GM21526 (cell line): ENCODE measurements around the gene CDH5.

ENCODE experiments used
- ATAC-seq: cut with Tn5 transposase; IDR thresholded peaks from one replicate; pipeline ENCODE4 v1.9.1; 2021; ENCODE audit warnings: moderate library complexity; ENCODE audit not compliant: unreplicated experiment, low FRiP score

CDH5 gene

DNA sequence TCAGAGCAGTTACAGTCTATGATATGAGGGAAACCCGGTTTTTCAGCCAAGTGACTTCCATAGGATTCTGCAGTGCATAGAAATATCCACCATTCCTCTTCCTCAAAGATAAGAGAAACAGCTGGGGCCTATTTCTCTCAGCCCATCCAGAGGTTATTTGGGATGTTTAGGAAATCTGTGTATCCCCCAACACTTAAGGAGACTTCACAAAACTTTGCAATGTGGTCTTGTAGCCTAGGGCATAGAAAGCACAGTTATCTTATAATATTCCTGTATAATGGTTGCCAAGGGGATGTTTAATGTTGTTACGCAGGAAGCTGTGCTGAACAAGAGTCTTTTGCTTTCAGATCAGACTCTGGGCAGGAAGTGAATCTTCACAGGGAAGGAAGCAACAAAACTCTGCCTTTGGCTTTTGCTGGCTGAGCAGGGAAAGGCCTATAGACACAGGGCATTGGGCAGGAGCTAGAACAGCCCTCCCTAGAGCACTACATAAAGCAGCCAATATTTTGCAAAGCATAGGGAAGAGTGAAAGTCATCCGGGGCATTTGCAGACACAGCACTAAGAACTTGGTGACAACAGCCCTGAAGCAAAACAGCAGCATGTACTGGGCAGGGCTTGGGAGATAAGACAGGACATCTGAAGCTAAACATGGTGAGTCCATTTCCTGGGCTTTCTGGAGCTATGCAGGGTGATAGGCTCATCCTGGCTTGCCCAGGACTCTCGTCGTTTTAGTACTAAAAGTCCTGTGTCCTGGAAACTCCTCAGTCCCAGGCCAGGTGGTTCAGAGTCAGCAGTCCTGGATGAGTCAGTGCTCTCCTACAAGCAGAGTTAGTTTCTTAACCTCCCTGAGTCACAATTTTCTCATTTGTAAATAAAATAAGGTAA is 41.9 kb downstream of the CDH5 start:
- no peak for ATAC-seq

- no peak for ATAC-seq
Observed at GRCh38 chr16:66409156-66409555, 42.7 kb downstream of the CDH5 start.

- no peak for ATAC-seq
Observed at GRCh38 chr16:66412182-66412581, 45.7 kb downstream of the CDH5 start.

DNA sequence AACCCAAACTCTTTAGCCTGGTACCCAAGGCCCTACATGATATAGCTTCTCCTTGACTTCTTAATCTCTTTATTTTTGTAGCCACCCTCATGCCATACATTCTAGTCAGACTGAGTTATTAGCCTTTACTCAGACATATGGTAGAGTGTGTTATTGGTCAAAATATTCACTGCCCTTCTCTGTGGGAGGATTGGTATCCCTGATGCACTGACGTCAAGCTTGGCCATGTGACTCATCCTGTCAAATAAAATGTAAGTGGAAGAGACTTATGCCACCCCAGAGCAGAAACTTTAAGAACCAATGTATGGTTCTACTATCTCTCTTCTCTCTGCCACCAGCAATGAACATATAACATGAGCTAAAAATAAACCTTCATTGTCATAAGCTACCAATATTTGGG is 48.4 kb downstream of the CDH5 start:
- no peak for ATAC-seq

- ATAC-seq = no peak
Observed at GRCh38 chr16:66416136-66416535, 49.6 kb downstream of the CDH5 start.

- no peak for ATAC-seq
Observed at GRCh38 chr16:66416939-66417700, 50.6 kb downstream of the CDH5 start.

DNA sequence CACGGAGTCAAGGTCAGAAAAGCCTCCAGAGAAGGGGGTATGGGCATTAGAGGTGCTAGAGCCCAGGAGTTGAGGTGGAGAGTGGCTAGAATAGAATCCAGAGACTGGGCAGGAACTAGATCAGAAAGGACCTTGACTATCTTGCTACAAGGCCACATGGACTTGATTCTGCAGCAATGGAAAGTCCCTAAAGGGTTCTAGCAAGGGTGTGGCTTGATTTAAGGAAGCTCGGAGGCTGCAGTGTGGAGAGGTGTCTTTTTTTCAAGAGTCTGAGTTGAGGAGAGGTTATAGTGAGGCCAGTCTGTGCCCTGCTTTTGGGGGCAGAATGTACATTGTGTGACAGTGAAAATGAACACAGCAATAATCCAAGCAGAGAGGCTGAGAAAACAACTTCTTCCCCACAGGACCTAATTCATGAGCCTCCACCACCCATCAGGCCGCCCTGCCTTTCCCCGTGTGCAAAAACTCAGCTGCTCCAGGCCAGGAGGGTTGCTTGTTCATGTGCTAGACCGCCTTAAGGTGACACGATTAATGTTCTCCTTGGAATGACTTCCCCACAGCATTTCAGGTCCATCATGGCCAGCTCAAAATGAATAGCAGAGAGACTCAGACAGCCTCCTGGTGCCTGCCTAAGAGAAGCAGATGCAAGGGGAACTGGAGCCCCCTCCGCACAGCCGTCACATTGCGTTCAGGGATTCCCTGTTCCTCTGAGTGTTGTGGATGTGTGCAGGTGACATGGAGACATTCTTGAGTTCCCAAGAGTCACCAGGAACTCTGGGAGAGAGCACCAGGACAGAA is 51.9 kb downstream of the CDH5 start:
- ATAC-seq = no peak

GRCh38 chr16:66419527-66419926 is 53.0 kb downstream of the CDH5 start:
- ATAC-seq = no peak

GRCh38 chr16:66420396-66420795 is 53.9 kb downstream of the CDH5 start:
- no peak for ATAC-seq

- no peak for ATAC-seq
Observed at GRCh38 chr16:66421891-66422290, 55.4 kb downstream of the CDH5 start.

DNA sequence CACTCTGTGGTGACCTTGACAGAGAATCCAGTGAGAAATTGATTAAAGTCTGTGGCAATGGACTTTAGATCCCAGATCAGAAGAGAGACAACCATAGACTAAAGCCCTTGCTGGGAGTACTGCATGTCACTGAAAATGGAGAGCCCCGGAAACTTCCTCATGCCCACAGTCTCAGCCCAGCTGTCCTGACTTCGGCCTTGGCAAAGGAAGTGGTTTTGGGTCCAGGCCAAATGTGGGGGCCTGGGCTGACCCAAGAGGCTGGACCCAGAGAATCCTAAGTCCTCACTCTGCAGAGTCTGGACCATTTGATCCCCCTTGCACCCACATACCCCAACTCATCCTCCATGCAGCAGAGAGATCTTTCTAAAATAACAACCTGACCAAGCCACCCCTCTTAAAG is 55.9 kb downstream of the CDH5 start:
- ATAC-seq = no peak

DNA sequence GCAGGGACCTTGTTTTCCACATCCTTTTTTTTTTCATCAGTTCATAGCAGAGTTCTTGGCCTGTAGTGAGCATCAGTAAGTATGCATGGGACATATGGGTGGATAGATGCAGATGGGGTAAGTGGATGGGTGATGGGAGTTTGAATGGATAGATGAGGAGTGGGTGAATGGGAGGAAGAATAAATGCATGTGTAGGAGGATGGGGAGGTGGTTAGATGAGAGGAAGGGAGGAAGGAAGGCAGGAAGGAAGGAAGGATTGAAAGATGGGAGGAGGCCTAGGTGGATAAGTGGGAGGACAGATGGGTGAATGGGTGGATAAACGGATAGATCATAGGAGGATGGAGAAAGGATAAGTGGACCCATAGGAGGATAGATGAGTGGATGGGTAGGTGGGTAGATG is 56.7 kb downstream of the CDH5 start:
- ATAC-seq = no peak

DNA sequence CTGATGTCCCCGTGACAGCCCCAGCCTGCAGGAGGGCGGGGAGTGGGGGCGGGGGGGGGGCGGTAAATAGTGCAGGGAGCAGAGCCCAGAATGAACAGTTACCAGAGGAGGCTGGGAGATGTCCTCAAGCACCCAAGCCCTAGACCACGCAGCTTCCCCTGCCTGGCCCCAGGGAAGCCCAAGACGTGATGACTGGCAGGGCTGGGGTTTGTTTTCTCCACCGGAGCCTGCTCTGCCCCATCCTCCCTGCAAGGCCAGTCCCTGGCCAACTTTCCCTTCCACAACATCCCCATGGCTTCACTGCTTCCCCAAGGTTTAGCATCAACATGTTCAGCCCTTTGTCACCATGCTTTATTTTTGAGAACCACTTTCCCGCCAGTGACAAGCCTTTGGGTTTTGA is 59.2 kb downstream of the CDH5 start:
- no peak for ATAC-seq

GRCh38 chr16:66426112-66427035 is 59.9 kb downstream of the CDH5 start:
- ATAC-seq = no peak

- ATAC-seq = no peak
Observed at GRCh38 chr16:66427036-66427860, 60.8 kb downstream of the CDH5 start, which contains the start of gene BEAN1. TSS of gene BEAN1 (plus strand) at chr16:66427295. CDS start at chr16:66437677, 10,382 bp downstream.

GRCh38 chr16:66427871-66428681 is 61.6 kb downstream of the CDH5 start:
- no peak for ATAC-seq

DNA sequence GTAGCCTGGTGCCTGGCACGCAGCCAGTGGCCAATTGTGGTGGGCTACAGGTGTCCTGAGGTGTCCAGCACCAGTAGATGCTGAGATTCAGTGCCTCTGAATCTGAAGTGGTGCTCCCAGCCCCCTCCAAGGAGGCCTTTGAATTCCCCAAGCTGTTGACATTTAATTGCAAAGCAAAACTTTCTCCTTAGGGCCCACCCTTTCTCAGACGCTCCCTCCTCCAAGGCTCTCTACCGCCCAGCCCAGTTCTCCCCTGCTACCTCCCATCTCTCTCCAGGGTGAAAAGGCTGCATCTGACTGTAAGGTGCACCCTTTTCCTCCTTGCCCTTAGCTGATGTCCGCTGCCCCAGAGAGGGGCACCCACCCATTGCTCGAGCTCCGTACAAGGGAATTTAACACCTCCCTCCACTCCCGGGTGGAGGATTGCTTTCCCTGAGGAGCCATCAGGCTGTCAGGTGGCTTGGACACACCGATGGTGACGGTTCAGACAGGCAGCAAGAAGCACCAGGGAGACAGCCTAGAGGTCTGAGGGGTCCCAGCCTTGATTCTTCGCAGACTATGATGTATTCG is 62.3 kb downstream of the CDH5 start:
- ATAC-seq = no peak
